ENCODE measurements around the gene METTL14.
A peak's percentile ranks its signal among the peaks of the same experiment; 100 is the strongest.

The METTL14 gene

GRCh38 chr4:118714682-118715081, 29.5 kb downstream of the METTL14 start:
- Histone ChIP-seq H4K91ac (ENCODE audit: low read depth, low read length) (no peak overlapping the region), H3K4me3 (ENCODE audit: low read depth, low read length) (no peak overlapping the region), H3K36me3 (ENCODE audit: control insufficient read depth in 1 of 2, insufficient read depth in 2 of 2, low read length in 2 of 2) (peaks cover 5 to 7% of the 10 kb centered on the region in 2 experiments), H3K79me1 (ENCODE audit: low read length) (no peaks in the 10 kb centered on the region), H3K4ac (ENCODE audit: low read depth, low read length) (no peak overlapping the region), H2AK5ac (ENCODE audit: low read length) (no peak overlapping the region), H3K79me2 (ENCODE audit: control insufficient read depth, insufficient read depth, low read length, poor library complexity) (no peaks in the 10 kb centered on the region), H3K4me2 (ENCODE audit: low read length) (no peak overlapping the region), H4K8ac (ENCODE audit: low read depth, low read length) (no peak overlapping the region), H2AFZ (ENCODE audit: insufficient read depth, low read length, poor library complexity) (no peak overlapping the region), H2BK12ac (ENCODE audit: low read length) (no peak overlapping the region), H3K18ac (ENCODE audit: low read length) (no peak overlapping the region), H2BK120ac (ENCODE audit: insufficient read depth, low read length, poor library complexity) (no peak overlapping the region), H3K27ac (ENCODE audit: low read depth, low read length) (no peak overlapping the region), H3K27me3 (ENCODE audit: insufficient read depth, low read length) (no peaks in the 10 kb centered on the region), H3K23ac (ENCODE audit: low read length) (no peak overlapping the region), H4K12ac (ENCODE audit: low read depth, low read length) (no peak overlapping the region), H2BK5ac (ENCODE audit: low read depth, low read length, poor library complexity) (no peak overlapping the region), H3K9ac (ENCODE audit: low read length) (no peak overlapping the region), H3K14ac (ENCODE audit: low read length) (no peak overlapping the region), H3K4me1 (ENCODE audit: control insufficient read depth in 1 of 2, insufficient read depth in 2 of 2, low read length in 2 of 2) (no peaks in the 10 kb centered on the region), H3K9me3 (ENCODE audit: insufficient read depth, low read depth, low read length) (peaks cover 2% of the 10 kb centered on the region)
- WGBS (ENCODE audit: extremely low coverage, insufficient coverage, insufficient read length), result no CpG with 5 or more reads among the region's 4 CpGs
- DNase-seq, result no peak

GRCh38 chr4:118716304-118716703, 31.1 kb downstream of the METTL14 start:
- no peak for DNase-seq
- H2AK5ac ChIP-seq (ENCODE audit: low read length), result no peak overlapping the region
- no peak overlapping the region for H3K23ac ChIP-seq (ENCODE audit: low read length)
- peak overlapping the region; percentile 70 for H4K12ac ChIP-seq (ENCODE audit: low read depth, low read length)
- H3K9me3 ChIP-seq (ENCODE audit: insufficient read depth, low read depth, low read length), result peaks cover 2% of the 10 kb centered on the region
- H3K27ac ChIP-seq (ENCODE audit: low read depth, low read length), result no peak overlapping the region
- no peaks in the 10 kb centered on the region for H3K27me3 ChIP-seq (ENCODE audit: insufficient read depth, low read length)
- H2BK12ac ChIP-seq (ENCODE audit: low read length), result no peak overlapping the region
- no peaks in the 10 kb centered on the region for H3K79me1 ChIP-seq (ENCODE audit: low read length)
- no CpG with 5 or more reads among the region's 3 CpGs for WGBS (ENCODE audit: extremely low coverage, insufficient coverage, insufficient read length)
- H3K4me3 ChIP-seq (ENCODE audit: low read depth, low read length), result no peak overlapping the region
- H3K4me2 ChIP-seq (ENCODE audit: low read length), result no peak overlapping the region
- H4K8ac ChIP-seq (ENCODE audit: low read depth, low read length), result no peak overlapping the region
- no peak overlapping the region for H2AFZ ChIP-seq (ENCODE audit: insufficient read depth, low read length, poor library complexity)
- H3K9ac ChIP-seq (ENCODE audit: low read length), result no peak overlapping the region
- no peak overlapping the region for H3K4ac ChIP-seq (ENCODE audit: low read depth, low read length)
- no peak overlapping the region for H3K18ac ChIP-seq (ENCODE audit: low read length)
- no peak overlapping the region for H4K91ac ChIP-seq (ENCODE audit: low read depth, low read length)
- peaks cover 2 to 9% of the 10 kb centered on the region in 2 experiments for H3K36me3 ChIP-seq (ENCODE audit: control insufficient read depth in 1 of 2, insufficient read depth in 2 of 2, low read length in 2 of 2)
- no peak overlapping the region for H3K14ac ChIP-seq (ENCODE audit: low read length)
- H2BK5ac ChIP-seq (ENCODE audit: low read depth, low read length, poor library complexity), result no peak overlapping the region
- H2BK120ac ChIP-seq (ENCODE audit: insufficient read depth, low read length, poor library complexity), result no peak overlapping the region
- H3K4me1 ChIP-seq (ENCODE audit: control insufficient read depth in 1 of 2, insufficient read depth in 2 of 2, low read length in 2 of 2), result no peaks in the 10 kb centered on the region
- no peaks in the 10 kb centered on the region for H3K79me2 ChIP-seq (ENCODE audit: control insufficient read depth, insufficient read depth, low read length, poor library complexity)

GRCh38 chr4:118718511-118719170, 33.4 kb downstream of the METTL14 start:
- Histone ChIP-seq H3K27me3 (ENCODE audit: insufficient read depth, low read length) (no peaks in the 10 kb centered on the region), H3K36me3 (ENCODE audit: control insufficient read depth in 1 of 2, insufficient read depth in 2 of 2, low read length in 2 of 2) (peaks cover 2 to 11% of the 10 kb centered on the region in 2 experiments), H3K18ac (ENCODE audit: low read length) (no peak overlapping the region), H2BK120ac (ENCODE audit: insufficient read depth, low read length, poor library complexity) (no peak overlapping the region), H2AK5ac (ENCODE audit: low read length) (no peak overlapping the region), H4K91ac (ENCODE audit: low read depth, low read length) (peak overlapping the region; percentile 47), H3K23ac (ENCODE audit: low read length) (no peak overlapping the region), H3K27ac (ENCODE audit: low read depth, low read length) (peak overlapping the region; percentile 27), H3K4ac (ENCODE audit: low read depth, low read length) (no peak overlapping the region), H2BK5ac (ENCODE audit: low read depth, low read length, poor library complexity) (no peak overlapping the region), H3K4me2 (ENCODE audit: low read length) (no peak overlapping the region), H3K14ac (ENCODE audit: low read length) (no peak overlapping the region), H3K4me1 (ENCODE audit: control insufficient read depth in 1 of 2, insufficient read depth in 2 of 2, low read length in 2 of 2) (no peaks in the 10 kb centered on the region), H3K79me2 (ENCODE audit: control insufficient read depth, insufficient read depth, low read length, poor library complexity) (no peaks in the 10 kb centered on the region), H3K9ac (ENCODE audit: low read length) (no peak overlapping the region), H3K79me1 (ENCODE audit: low read length) (no peaks in the 10 kb centered on the region), H4K12ac (ENCODE audit: low read depth, low read length) (no peak overlapping the region), H2BK12ac (ENCODE audit: low read length) (no peak overlapping the region), H3K9me3 (ENCODE audit: insufficient read depth, low read depth, low read length) (peaks cover 2% of the 10 kb centered on the region), H3K4me3 (ENCODE audit: low read depth, low read length) (no peak overlapping the region), H4K8ac (ENCODE audit: low read depth, low read length) (no peak overlapping the region), H2AFZ (ENCODE audit: insufficient read depth, low read length, poor library complexity) (no peak overlapping the region)
- WGBS (ENCODE audit: extremely low coverage, insufficient coverage, insufficient read length), result no CpG with 5 or more reads among the region's 4 CpGs
- DNase-seq, result peak; percentile 8 to 70

GRCh38 chr4:118721752-118722151, 36.6 kb downstream of the METTL14 start:
- H3K18ac ChIP-seq (ENCODE audit: low read length), result no peak overlapping the region
- no peaks in the 10 kb centered on the region for H3K79me1 ChIP-seq (ENCODE audit: low read length)
- H3K27me3 ChIP-seq (ENCODE audit: insufficient read depth, low read length), result no peaks in the 10 kb centered on the region
- no peak overlapping the region for H3K14ac ChIP-seq (ENCODE audit: low read length)
- no peak overlapping the region for H2AK5ac ChIP-seq (ENCODE audit: low read length)
- no peak overlapping the region for H3K27ac ChIP-seq (ENCODE audit: low read depth, low read length)
- H3K9ac ChIP-seq (ENCODE audit: low read length), result no peak overlapping the region
- no peaks in the 10 kb centered on the region for H3K4me1 ChIP-seq (ENCODE audit: control insufficient read depth in 1 of 2, insufficient read depth in 2 of 2, low read length in 2 of 2)
- no peak overlapping the region for H4K8ac ChIP-seq (ENCODE audit: low read depth, low read length)
- H3K4me2 ChIP-seq (ENCODE audit: low read length), result no peak overlapping the region
- no peak overlapping the region for H2BK5ac ChIP-seq (ENCODE audit: low read depth, low read length, poor library complexity)
- H3K36me3 ChIP-seq (ENCODE audit: control insufficient read depth in 1 of 2, insufficient read depth in 2 of 2, low read length in 2 of 2), result peaks cover 3 to 31% of the 10 kb centered on the region in 2 experiments
- WGBS (ENCODE audit: extremely low coverage, insufficient coverage, insufficient read length), result no CpG with 5 or more reads among the region's 1 CpG
- H3K9me3 ChIP-seq (ENCODE audit: insufficient read depth, low read depth, low read length), result peaks cover 2% of the 10 kb centered on the region
- no peak overlapping the region for H2AFZ ChIP-seq (ENCODE audit: insufficient read depth, low read length, poor library complexity)
- H3K4ac ChIP-seq (ENCODE audit: low read depth, low read length), result no peak overlapping the region
- no peaks in the 10 kb centered on the region for H3K79me2 ChIP-seq (ENCODE audit: control insufficient read depth, insufficient read depth, low read length, poor library complexity)
- H4K91ac ChIP-seq (ENCODE audit: low read depth, low read length), result no peak overlapping the region
- H4K12ac ChIP-seq (ENCODE audit: low read depth, low read length), result no peak overlapping the region
- no peak overlapping the region for H2BK120ac ChIP-seq (ENCODE audit: insufficient read depth, low read length, poor library complexity)
- no peak for DNase-seq
- no peak overlapping the region for H3K23ac ChIP-seq (ENCODE audit: low read length)
- H3K4me3 ChIP-seq (ENCODE audit: low read depth, low read length), result no peak overlapping the region
- no peak overlapping the region for H2BK12ac ChIP-seq (ENCODE audit: low read length)

Measured in trophoblast cell (in vitro differentiated cells and primary cell).